Gastroesophageal sphincter (tissue), 4 donors: ENCODE data around the gene TFAP2D. TPM values are rescaled to one million over a fixed set of nuclear protein-coding genes. Genes with fewer than 3 reads are reported as not detected.

Experiments
- ATAC-seq: fragments of 150-250 bp; one replicate; pipeline ENCODE4 v1.9.1; 2016; ENCODE audit warnings: mild to moderate bottlenecking, moderate library complexity
- H3K27ac ChIP-seq, 4 donors: fragments of 200-600 bp; sonication (generic) in 3 of 4; 1 replicate in 3 of 4; 2 replicates in 1 of 4; pipeline ENCODE4 v1.5.1; 2016 to 2019
- H3K27me3 ChIP-seq: fragments of 200-600 bp; sonication (generic); one replicate; pipeline ENCODE4 v1.5.1; 2019
- H3K36me3 ChIP-seq, 2 donors: fragments of 200-600 bp; sonication (generic); one replicate each; pipeline ENCODE4 v1.5.1; 2019; ENCODE audit warnings: control low read depth in 1 of 2
- H3K4me1 ChIP-seq, 3 donors: fragments of 200-600 bp; sonication (generic); 1 replicate in 2 of 3; 2 replicates in 1 of 3; pipeline ENCODE4 v1.5.1; 2016 to 2019; ENCODE audit warnings: control low read depth in 2 of 3
- H3K4me3 ChIP-seq, 2 donors: fragments of 200-600 bp; sonication (generic); one replicate each; pipeline ENCODE4 v1.5.1; 2019; ENCODE audit warnings: mild to moderate bottlenecking in 1 of 2, moderate library complexity in 1 of 2
- H3K9me3 ChIP-seq, 3 donors: fragments of 200-600 bp; sonication (generic); one replicate each; pipeline ENCODE4 v1.5.1; 2017 to 2019; ENCODE audit warnings: control low read depth in 2 of 3
- CTCF ChIP-seq, 4 experiments: fragments of 200-600 bp in 2 of 4; fragments of 450-650 bp in 2 of 4; sonication (generic) in 1 of 4; IDR thresholded peaks; one replicate each; pipeline ENCODE4 v1.5.1; 2017 to 2019; ENCODE audit warnings: antibody characterized with exemption in 4 of 4, mild to moderate bottlenecking in 2 of 4, moderate library complexity in 2 of 4
- EP300 ChIP-seq: sonication (generic); formaldehyde crosslinking; IDR thresholded peaks from one replicate; pipeline ENCODE4 v1.6.1; 2017; ENCODE audit warnings: antibody characterized with exemption, mild to moderate bottlenecking
- POLR2A ChIP-seq, 2 donors: fragments of 450-650 bp; IDR thresholded peaks; one replicate each; pipeline ENCODE4 v1.6.1; 2017; ENCODE audit warnings: antibody characterized with exemption in 2 of 2, mild to moderate bottlenecking in 2 of 2, moderate library complexity in 1 of 2
- POLR2AphosphoS5 ChIP-seq: sonication (generic); formaldehyde crosslinking; IDR thresholded peaks from one replicate; pipeline ENCODE4 v1.6.1; 2017; ENCODE audit warnings: antibody characterized with exemption
- WGBS, 2 donors: methylation state at CpG; one replicate each; pipeline ENCODE4 v1.1.5; 2018; ENCODE audit warnings: low coverage in 1 of 2; 5-methylcytosine and 5-hydroxymethylcytosine counted together
- total RNA-seq, 4 donors: library from RNA; depleted of rRNA; stranded (reverse); fragments of >200 nt; gene quantifications; one replicate each; pipeline ENCODE4 v1.1.0, GENCODE V29; 2016

Gene TFAP2D
- total RNA-seq, 4 donors from 2014 or later = not detected

- Histone ChIP-seq H3K4me3 (no peak overlapping the region), H3K9me3 (no peaks in the 10 kb centered on the region), H3K4me1 (no peaks in the 10 kb centered on the region), H3K27ac (no peak overlapping the region), H3K36me3 (no peaks in the 10 kb centered on the region), H3K27me3 (no peaks in the 10 kb centered on the region)
- ATAC-seq = no peak
- TF ChIP-seq POLR2AphosphoS5 (no peak), POLR2A (IDR thresholded peaks at IDR 0.05) (no peak), CTCF (IDR thresholded peaks at IDR 0.05) (no peak), EP300 (no peak)
Measured at GRCh38 chr6:50778696-50779095, 65.4 kb downstream of the TFAP2D start.

- Histone ChIP-seq H3K27ac (no peak overlapping the region), H3K4me1 (no peaks in the 10 kb centered on the region), H3K4me3 (no peak overlapping the region), H3K27me3 (peaks cover under 1% of the 10 kb centered on the region), H3K36me3 (no peaks in the 10 kb centered on the region), H3K9me3 (no peaks in the 10 kb centered on the region)
- TF ChIP-seq CTCF (IDR thresholded peaks at IDR 0.05) = no peak
- TF ChIP-seq POLR2AphosphoS5 = no peak
- TF ChIP-seq POLR2A (IDR thresholded peaks at IDR 0.05) = no peak
- no peak for TF ChIP-seq EP300
- ATAC-seq = no peak
- 90 to 92% methylated on average over 5 of the region's 5 CpGs for WGBS, 2 donors
Measured at GRCh38 chr6:50780382-50780781, 67.1 kb downstream of the TFAP2D start.

- ATAC-seq = no peak
- Histone ChIP-seq H3K4me3 (no peak overlapping the region), H3K4me1 (no peaks in the 10 kb centered on the region), H3K36me3 (no peaks in the 10 kb centered on the region), H3K27ac (no peak overlapping the region), H3K27me3 (peaks cover 9% of the 10 kb centered on the region), H3K9me3 (no peaks in the 10 kb centered on the region)
- 50% methylated on average over 1 of the region's 1 CpG; no CpG with 5 or more reads in 1 of the 2 donors for WGBS, 2 donors
- TF ChIP-seq POLR2A (IDR thresholded peaks at IDR 0.05) (no peak), EP300 (no peak), CTCF (IDR thresholded peaks at IDR 0.05) (no peak), POLR2AphosphoS5 (no peak)
Measured at GRCh38 chr6:50785921-50786320, 72.6 kb downstream of the TFAP2D start.

GRCh38 chr6:50791900-50792508, 78.7 kb downstream of the TFAP2D start:
- H3K4me3 ChIP-seq = no peak overlapping the region
- no peaks in the 10 kb centered on the region for H3K9me3 ChIP-seq
- 0 to 3% methylated on average over 1 to 3 of the region's 3 CpGs for WGBS, 2 donors
- TF ChIP-seq EP300 (no peak), POLR2A (IDR thresholded peaks at IDR 0.05) (no peak), CTCF (IDR thresholded peaks at IDR 0.05) (peak; percentile 26 to 63 (median 42))
- peaks cover 7% of the 10 kb centered on the region for H3K27me3 ChIP-seq
- H3K4me1 ChIP-seq = no peaks in the 10 kb centered on the region
- H3K27ac ChIP-seq = no peak overlapping the region
- no peak for ATAC-seq
- no peaks in the 10 kb centered on the region for H3K36me3 ChIP-seq

GRCh38 chr6:50792771-50793170, 79.4 kb downstream of the TFAP2D start:
- H3K4me1 ChIP-seq = no peaks in the 10 kb centered on the region
- H3K4me3 ChIP-seq = no peak overlapping the region
- no peak overlapping the region for H3K27ac ChIP-seq
- H3K27me3 ChIP-seq = peaks cover 7% of the 10 kb centered on the region
- H3K36me3 ChIP-seq = no peaks in the 10 kb centered on the region
- H3K9me3 ChIP-seq = no peaks in the 10 kb centered on the region
- ATAC-seq = no peak
- no peak for TF ChIP-seq POLR2AphosphoS5
- TF ChIP-seq CTCF (IDR thresholded peaks at IDR 0.05) = no peak
- no peak for TF ChIP-seq EP300
- TF ChIP-seq POLR2A (IDR thresholded peaks at IDR 0.05) = no peak
- 25 to 43% methylated on average over 1 of the region's 1 CpG for WGBS, 2 donors
